Liver (tissue), 9 donors: Measurements from ENCODE around the gene SH3RF3. TPM values are rescaled to one million over a fixed set of nuclear protein-coding genes. Genes with fewer than 3 reads are reported as not detected.

Experiments
- DNase-seq: peaks from one replicate; pipeline ENCODE4 v3.0.0-alpha.2; 2017; ENCODE audit warnings: low spot score
- H3K27ac ChIP-seq, 2 donors: one replicate each; pipeline ENCODE4 v1.7.0; 2013; ENCODE audit warnings: inconsistent platforms in 2 of 2, low read length in 2 of 2, control low read depth in 1 of 2, low read depth in 1 of 2, mild to moderate bottlenecking in 1 of 2
- H3K27me3 ChIP-seq, 4 donors: one replicate each; pipeline versions ENCODE4 v1.6.1 to v1.7.0; 2013; ENCODE audit warnings: low read length in 3 of 4, inconsistent platforms in 1 of 4, mild to moderate bottlenecking in 1 of 4, moderate library complexity in 1 of 4; ENCODE audit not compliant: control insufficient read depth in 4 of 4, insufficient read depth in 4 of 4
- H3K36me3 ChIP-seq, 4 donors: one replicate each; pipeline versions ENCODE4 v1.6.1 to v1.7.0; 2013; ENCODE audit warnings: low read length in 3 of 4, mild to moderate bottlenecking in 3 of 4, low read depth in 1 of 4, moderate library complexity in 1 of 4; ENCODE audit not compliant: control insufficient read depth in 4 of 4, insufficient read depth in 3 of 4
- H3K4me1 ChIP-seq, 4 donors: one replicate each; pipeline versions ENCODE4 v1.6.1 to v1.7.0; 2013; ENCODE audit warnings: low read length in 3 of 4, mild to moderate bottlenecking in 3 of 4, moderate library complexity in 1 of 4; ENCODE audit not compliant: control insufficient read depth in 4 of 4, insufficient read depth in 4 of 4
- H3K4me3 ChIP-seq, 3 donors: one replicate each; pipeline versions ENCODE4 v1.6.1 to v1.7.0; 2013; ENCODE audit warnings: low read length in 3 of 3, control low read depth in 1 of 3, low read depth in 1 of 3, mild to moderate bottlenecking in 1 of 3
- H3K9ac ChIP-seq, 2 donors: one replicate each; pipeline ENCODE4 v1.7.0; 2013; ENCODE audit warnings: low read length in 2 of 2, mild to moderate bottlenecking in 2 of 2, moderate library complexity in 2 of 2, control low read depth in 1 of 2, low read depth in 1 of 2
- H3K9me3 ChIP-seq, 4 donors: one replicate each; pipeline versions ENCODE4 v1.6.1 to v1.7.0; 2013; ENCODE audit warnings: low read length in 3 of 4; ENCODE audit not compliant: control insufficient read depth in 4 of 4
- CTCF ChIP-seq: fragments of 150-350 bp; IDR thresholded peaks from 2 replicates; pipeline ENCODE4 v1.5.1; 2017; ENCODE audit warnings: improper control_type of control experiment, low read depth, low read length; ENCODE audit not compliant: missing input control
- EGR1 ChIP-seq, 2 donors: IDR thresholded peaks; 2 replicates each; pipeline ENCODE4 v1.6.1; 2016 to 2018; ENCODE audit warnings: antibody characterized with exemption in 2 of 2, low read depth in 2 of 2
- FOXA1 ChIP-seq: IDR thresholded peaks from 2 replicates; pipeline ENCODE4 v1.6.1; 2016; ENCODE audit warnings: antibody characterized with exemption
- FOXA2 ChIP-seq: IDR thresholded peaks from 2 replicates; pipeline ENCODE4 v1.6.1; 2016; ENCODE audit warnings: antibody characterized with exemption
- GABPA ChIP-seq, 2 donors: IDR thresholded peaks in 1 of 2; conservative IDR thresholded peaks in 1 of 2; 2 replicates each; pipeline ENCODE4 v1.6.1; 2016; ENCODE audit warnings: antibody characterized with exemption in 2 of 2, mild to moderate bottlenecking in 1 of 2, moderate library complexity in 1 of 2
- HNF4A ChIP-seq, 2 donors: conservative IDR thresholded peaks; 2 replicates each; pipeline ENCODE4 v1.6.1; 2016; ENCODE audit warnings: antibody characterized with exemption in 2 of 2, mild to moderate bottlenecking in 2 of 2
- HNF4G ChIP-seq: IDR thresholded peaks from 2 replicates; pipeline ENCODE4 v1.6.1; 2016; ENCODE audit warnings: antibody characterized with exemption
- JUND ChIP-seq, 2 donors: IDR thresholded peaks; 2 replicates each; pipeline ENCODE4 v1.6.1; 2016; ENCODE audit warnings: antibody characterized with exemption in 2 of 2
- MAX ChIP-seq: IDR thresholded peaks from 2 replicates; pipeline ENCODE4 v1.6.1; 2016; ENCODE audit warnings: antibody characterized with exemption
- NR2F2 ChIP-seq: IDR thresholded peaks from 2 replicates; pipeline ENCODE4 v1.6.1; 2016; ENCODE audit warnings: antibody characterized with exemption
- RAD21 ChIP-seq, 2 donors: IDR thresholded peaks; 2 replicates each; pipeline ENCODE4 v1.6.1; 2016; ENCODE audit warnings: antibody characterized with exemption in 2 of 2, mild to moderate bottlenecking in 2 of 2
- REST ChIP-seq: IDR thresholded peaks from 2 replicates; pipeline ENCODE4 v1.6.1; 2016; ENCODE audit warnings: antibody characterized with exemption, mild to moderate bottlenecking
- RXRA ChIP-seq, 2 donors: IDR thresholded peaks; 2 replicates each; pipeline ENCODE4 v1.6.1; 2017 to 2018; ENCODE audit warnings: antibody characterized with exemption in 2 of 2, mild to moderate bottlenecking in 1 of 2
- SP1 ChIP-seq: IDR thresholded peaks from 2 replicates; pipeline ENCODE4 v1.6.1; 2018; ENCODE audit warnings: antibody characterized with exemption, mild to moderate bottlenecking
- TAF1 ChIP-seq: conservative IDR thresholded peaks from 2 replicates; pipeline ENCODE4 v1.6.1; 2016; ENCODE audit warnings: antibody characterized with exemption, mild to moderate bottlenecking
- YY1 ChIP-seq: IDR thresholded peaks from 2 replicates; pipeline ENCODE4 v1.6.1; 2016; ENCODE audit warnings: antibody characterized with exemption, mild to moderate bottlenecking
- ZBTB33 ChIP-seq: IDR thresholded peaks from 2 replicates; pipeline ENCODE4 v1.6.1; 2016; ENCODE audit warnings: antibody characterized with exemption
- WGBS: extraction: QIAGEN DNeasy Blood & Tissue Kit; methylation state at CpG from one replicate; pipeline ENCODE4 v1.1.7; 2013; 5-methylcytosine and 5-hydroxymethylcytosine counted together
- polyA plus RNA-seq, 2 donors: library from polyadenylated mRNA; stranded (reverse) in 1 of 2; unstranded in 1 of 2; fragments of 200-250 nt in 1 of 2; fragments of >200 nt in 1 of 2; fragmentation: Nextera tagmentation in 1 of 2; extraction: Ambion mirVana in 1 of 2; gene quantifications; one replicate each; pipeline versions ENCODE4 v1.2.1 to v1.2.3, GENCODE V29; 2013 to 2015
- total RNA-seq, 2 donors: library from RNA; depleted of rRNA; stranded (reverse); fragments of >200 nt; gene quantifications; one replicate each; pipeline ENCODE4 v1.2.3, GENCODE V29; 2014
- TF ChIP-seq, protein P1 (sequence below): IDR thresholded peaks from 2 replicates; pipeline ENCODE4 v1.6.1; 2016; ENCODE audit warnings: antibody characterized with exemption
- donor health status: healthy.
- donor health status: healthy.
- donor health status: healthy.
- donor health status: healthy.
- donor health status: healthy.

Gene SH3RF3
- total and polyA plus RNA-seq, 4 donors = 0.11 to 1.0 (median 0.54) TPM

- 93% methylated on average over 19 of the region's 19 CpGs for WGBS
- H3K9me3 ChIP-seq = no peaks in the 10 kb centered on the region
- no peaks in the 10 kb centered on the region for H3K27me3 ChIP-seq
- H3K9ac ChIP-seq = no peak overlapping the region
- H3K4me1 ChIP-seq = no peaks in the 10 kb centered on the region
- no peaks in the 10 kb centered on the region for H3K36me3 ChIP-seq
- H3K27ac ChIP-seq = no peak overlapping the region
- DNase-seq = no peak
- TF ChIP-seq ZBTB33 (no peak), TAF1 (no peak), RXRA (IDR thresholded peaks at IDR 0.05) (no peak), HNF4G (no peak), YY1 (no peak), GABPA (IDR thresholded peaks at IDR 0.05 in 1 of 2, conservative IDR thresholded peaks at IDR 0.05 in 1 of 2) (no peak), NR2F2 (no peak), FOXA2 (no peak), JUND (IDR thresholded peaks at IDR 0.05) (no peak), RAD21 (IDR thresholded peaks at IDR 0.05) (no peak), EGR1 (IDR thresholded peaks at IDR 0.05; ENCODE audit: low read depth in 2 of 2) (no peak), FOXA1 (no peak), MAX (no peak), REST (no peak), CTCF (no peak), HNF4A (conservative IDR thresholded peaks at IDR 0.05) (no peak), SP1 (no peak)
- TF ChIP-seq, protein P1, sequence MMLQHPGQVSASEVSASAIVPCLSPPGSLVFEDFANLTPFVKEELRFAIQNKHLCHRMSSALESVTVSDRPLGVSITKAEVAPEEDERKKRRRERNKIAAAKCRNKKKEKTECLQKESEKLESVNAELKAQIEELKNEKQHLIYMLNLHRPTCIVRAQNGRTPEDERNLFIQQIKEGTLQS = no peak
- H3K4me3 ChIP-seq = no peak overlapping the region
Observed at GRCh38 chr2:109428841-109429566, 300.0 kb downstream of the SH3RF3 start.
